Endometrium (tissue), 2 donors: Measurements from ENCODE around the gene BMAL2.

Source experiments
- FAIRE-seq: peaks from 2 replicates; lab custom pipeline; 2012; peaks lifted over from hg19 to GRCh38; lab: Jason Lieb, UNC
- donor health status: control.
- donor health status: control.

The BMAL2 gene

DNA sequence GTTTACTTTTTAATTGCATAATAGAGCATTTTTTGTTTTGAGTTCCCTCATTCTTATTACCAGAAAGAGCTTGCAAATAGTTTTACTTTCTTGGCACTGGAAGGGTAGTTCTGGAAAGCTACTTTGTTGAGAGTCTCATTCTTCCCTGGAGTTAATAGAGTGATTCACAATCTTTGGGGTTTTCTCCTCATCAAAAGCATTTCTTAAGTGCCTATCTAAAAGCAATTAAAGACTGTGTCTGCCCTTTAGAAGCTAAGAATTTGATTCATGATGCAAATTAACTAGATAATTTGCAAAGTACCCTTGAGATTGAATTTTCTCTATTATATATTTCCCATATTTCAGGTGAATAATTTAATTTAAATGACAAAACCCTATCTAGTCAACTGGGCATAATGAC is 8.1 kb upstream of the BMAL2 start:
- no peak for FAIRE-seq

DNA sequence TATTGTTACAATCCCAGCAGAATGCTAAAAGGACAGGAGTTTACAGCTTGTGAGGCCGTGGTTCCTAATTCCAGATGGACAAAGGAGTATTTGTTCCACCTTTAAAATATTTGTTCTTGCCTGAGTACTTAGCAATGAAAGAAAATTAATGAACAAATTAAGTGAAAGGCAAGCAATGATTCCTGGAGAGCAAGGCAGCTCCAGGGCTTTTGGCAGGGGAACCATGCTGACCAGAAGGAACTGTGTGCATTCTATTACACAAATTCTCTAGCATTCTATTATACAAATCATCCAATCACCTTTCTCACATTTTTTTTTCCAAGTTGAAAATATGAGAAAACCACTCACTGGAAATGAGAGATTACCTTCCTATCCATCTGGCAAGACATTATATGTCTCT is 1.8 kb upstream of the BMAL2 start:
- no peak for FAIRE-seq

DNA sequence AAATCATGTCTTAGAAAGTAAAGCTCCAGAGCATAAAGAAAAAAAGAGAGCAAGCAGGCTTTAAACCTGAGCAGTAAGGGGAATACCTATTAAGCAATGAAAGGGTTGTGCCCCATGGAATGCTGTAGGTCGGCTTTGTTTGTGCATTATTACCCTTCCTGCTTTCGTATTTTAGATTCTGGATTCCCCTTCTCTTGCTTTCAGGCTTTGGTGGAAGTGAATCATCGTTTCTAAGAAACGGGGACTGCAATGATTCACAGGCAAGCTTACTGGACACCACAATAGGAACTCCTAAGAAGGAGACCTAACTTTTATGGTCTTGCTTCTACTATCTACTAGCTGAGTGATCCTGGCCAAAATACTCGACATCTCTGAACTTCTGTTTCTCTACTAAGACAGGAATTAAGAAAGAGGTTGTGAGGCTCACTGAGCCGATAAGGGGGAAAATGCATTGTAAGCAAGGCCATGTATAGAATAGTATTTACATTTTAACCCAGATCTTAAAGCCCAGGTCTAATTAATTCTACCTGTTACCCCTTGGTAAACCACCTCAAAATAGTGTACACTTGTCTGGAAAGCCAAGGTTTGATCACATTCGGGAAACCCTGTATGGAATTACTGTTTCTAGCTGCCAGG is 1.2 kb upstream of the BMAL2 start:
- FAIRE-seq: no peak

DNA sequence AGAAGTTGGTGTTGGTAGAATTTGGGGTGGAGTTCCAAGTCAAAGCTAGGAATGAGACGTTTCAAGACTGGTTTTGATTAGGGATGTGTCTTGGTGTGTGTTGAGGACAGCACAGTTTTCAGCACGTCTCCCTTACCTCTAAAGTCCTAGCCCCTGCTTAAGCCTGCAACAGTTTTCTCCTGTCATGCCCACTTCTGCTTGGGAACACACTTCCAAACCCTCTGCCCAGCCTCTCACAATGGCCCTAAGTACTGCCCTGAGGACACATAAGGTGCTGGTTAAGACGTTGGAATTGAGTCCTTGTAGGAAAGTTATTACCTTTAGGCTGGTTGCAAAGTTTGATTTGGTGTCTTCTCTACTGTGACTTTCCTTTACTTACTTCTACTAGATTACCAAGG is 710 bp upstream of the BMAL2 start:
- FAIRE-seq: no peak

DNA sequence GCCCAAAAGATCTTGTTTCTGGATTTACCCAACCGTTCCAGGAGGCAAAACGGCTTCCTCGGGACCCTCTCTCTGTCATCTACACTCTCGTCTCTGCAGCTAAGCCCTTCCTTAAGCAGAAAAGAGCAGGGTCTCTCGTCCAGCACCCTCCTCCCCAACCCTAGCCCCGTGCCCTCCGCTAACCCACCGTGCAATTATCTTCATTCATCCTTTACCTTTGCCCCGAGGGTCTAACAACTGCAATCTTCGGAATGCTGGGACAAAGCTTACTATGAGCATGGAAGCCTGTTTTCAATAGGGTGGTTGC is 276 bp upstream of the BMAL2 start:
- no peak for FAIRE-seq

DNA sequence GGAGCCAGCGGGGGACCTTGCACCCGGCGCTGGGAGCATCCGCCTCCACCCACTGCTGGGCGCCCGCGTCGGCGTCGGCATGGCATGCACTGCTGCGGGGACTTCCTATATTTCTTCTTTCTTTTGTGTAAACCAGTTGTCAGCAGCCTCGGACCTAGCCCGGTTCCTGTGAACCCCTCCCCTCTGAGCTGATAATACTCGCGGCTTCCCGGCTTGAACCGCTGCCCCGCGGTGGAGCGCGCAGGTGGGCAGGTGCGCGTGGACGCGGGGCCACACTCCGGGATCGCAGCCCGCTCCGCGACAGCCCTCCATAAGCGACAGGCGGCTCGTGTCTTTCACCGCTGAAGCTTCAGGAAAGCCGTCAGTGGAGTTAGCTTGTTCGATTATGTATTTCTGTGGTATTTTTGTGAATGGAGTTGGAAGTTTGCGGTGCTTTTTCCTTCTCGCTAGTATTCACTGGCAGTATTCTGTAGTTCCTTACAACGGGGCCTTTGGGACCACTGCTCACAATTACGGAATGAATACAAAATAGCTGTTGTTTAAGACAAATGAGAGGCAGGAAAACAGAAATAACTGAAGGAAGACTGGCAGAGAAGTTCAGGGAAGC is 870 bp downstream of the BMAL2 start:
- FAIRE-seq: no peak

DNA sequence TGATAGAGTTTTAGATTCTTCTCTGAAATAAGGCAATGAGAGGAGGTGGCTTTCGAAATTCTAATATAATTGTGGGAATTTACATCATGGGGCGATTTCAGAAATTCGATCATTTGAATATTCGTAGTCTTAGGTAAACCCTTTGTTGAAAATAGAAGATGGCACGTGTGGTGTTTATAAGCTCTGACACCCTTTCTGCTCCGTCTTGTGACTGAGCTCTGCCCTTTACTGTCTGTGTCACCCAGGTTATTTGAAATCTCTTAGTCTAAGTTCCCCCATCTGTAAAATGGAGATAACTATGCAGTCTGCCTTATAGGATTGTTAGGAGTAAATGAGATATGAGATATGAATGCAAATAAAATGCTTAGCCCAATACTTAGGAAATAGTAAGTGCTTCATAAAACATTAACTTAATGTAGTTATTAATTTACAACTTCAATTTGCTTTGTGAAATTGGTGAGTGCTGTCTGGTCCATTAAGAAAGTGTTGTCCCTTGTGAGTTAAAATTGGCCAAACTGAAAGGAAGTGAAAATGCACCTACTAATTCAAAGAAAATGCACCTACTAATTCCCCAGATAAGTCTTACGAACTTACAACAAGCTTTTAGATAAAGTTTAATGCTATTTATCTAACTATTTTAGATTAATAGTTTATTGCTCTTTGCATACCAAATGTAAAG is 1.5 kb downstream of the BMAL2 start:
- no peak for FAIRE-seq

DNA sequence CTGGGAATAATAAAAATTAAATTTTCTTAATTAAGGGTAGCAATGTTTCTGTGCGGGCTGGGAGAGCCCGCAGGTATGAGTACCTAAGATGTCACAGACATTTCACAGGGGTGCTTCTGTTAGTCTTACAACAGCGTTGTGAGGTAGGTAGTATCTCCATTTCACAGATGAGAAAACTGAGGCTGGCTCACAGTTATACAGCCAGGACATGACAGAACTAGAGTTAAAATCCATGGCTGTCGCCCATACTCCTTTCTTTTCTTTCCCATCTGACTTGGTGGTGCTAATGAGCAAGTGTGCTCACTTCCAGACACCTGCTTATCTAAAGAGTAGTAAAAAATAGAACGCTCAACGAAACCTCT is 2.1 kb downstream of the BMAL2 start:
- no peak for FAIRE-seq

DNA sequence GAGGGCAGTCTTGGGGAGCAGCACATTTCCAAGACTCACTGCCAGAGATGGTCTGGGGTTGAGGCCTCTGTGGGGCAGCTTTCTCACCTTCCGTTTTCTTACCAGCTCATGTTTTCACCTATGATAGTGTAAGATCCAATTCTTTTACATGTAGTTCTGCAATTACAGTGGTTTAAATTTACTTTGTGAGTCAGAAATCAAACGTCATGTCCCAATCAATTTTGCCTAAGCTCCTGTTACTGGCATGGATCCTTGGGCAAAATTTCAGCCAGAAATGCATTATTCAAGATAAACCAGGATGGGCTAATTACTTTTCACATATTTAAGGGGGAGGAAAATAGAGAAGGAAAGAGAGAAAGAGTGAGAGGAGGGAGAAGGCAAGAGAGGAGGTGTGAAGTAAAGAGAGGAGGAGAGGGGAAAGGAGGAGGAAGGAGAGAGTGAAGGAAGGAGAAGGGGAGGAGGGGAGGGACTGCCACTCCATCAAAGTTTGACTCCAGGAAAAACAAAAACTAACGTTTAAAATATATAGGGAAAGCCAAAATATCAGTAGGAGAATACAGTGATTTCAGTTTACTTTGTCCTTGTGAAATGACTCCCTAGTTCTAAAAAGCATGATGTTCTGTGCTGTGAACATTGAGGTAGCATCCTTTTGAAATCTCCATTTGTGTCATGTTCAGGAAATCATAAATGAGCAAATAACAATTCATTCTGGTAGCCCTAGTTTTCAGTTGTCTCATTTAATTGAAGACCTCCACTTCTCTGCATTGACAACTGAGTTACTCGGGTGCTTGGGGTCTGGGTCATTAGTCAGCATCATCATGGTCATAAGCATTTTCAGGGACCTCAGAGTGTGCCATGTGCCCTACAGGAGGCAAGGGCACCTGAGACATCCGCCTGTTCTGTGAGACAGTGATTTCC is 3.0 kb downstream of the BMAL2 start:
- FAIRE-seq: no peak

DNA sequence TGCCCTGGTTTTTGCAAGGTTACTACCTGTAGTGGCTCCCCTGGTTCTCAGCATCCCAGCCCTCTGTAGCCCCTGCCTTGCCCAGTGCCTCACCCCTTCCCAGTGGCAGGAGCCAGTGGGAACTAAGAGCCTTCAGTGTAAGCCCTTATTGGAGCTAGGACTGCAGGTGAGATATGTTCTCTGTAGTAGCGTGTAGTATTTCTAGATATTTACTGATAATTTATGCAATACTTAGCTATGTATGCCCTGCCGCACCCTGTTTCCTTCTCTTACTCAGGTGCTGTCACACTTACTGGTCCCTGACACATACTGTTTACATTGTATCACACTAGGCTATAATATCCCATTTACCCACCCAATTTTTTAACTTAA is 3.6 kb downstream of the BMAL2 start:
- no peak for FAIRE-seq

DNA sequence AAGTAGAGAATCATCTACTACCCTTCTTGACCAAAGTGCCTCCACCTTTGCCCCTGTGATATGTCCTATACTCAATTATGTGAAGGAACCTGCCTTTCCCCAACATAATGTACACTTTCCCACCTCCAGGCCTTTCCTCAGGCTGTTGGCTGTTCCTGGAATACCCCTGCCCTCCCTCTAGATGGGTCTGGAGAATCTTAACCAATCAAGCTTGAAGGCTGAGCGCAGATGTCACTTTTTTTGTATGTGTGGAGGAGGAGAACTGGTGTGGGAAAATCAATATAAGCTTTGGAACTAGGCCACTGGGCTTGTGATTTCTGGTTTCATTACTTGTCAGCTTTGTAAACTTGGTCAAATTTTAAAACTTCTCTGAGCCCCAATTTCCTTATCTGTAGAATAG is 4.7 kb downstream of the BMAL2 start:
- FAIRE-seq: no peak

DNA sequence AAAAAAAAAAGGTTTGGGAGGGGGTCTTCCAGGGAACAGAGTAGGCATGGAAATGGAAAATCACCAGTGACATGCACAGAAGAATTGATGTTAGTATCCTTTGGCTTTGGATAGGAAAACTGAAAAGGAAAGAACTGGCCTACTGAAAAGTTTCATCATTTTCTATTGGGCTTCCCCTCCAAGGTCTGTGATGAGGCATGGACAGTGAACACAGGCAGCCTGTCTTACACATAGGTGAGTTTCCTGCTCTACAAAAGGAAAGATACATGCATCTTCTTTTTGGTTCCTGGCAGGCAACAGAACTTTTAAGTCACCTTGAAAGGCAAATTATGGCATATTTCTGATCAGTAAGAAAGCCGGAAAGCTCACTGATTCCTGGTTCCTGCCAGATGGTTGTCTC is 5.8 kb downstream of the BMAL2 start:
- FAIRE-seq: no peak

DNA sequence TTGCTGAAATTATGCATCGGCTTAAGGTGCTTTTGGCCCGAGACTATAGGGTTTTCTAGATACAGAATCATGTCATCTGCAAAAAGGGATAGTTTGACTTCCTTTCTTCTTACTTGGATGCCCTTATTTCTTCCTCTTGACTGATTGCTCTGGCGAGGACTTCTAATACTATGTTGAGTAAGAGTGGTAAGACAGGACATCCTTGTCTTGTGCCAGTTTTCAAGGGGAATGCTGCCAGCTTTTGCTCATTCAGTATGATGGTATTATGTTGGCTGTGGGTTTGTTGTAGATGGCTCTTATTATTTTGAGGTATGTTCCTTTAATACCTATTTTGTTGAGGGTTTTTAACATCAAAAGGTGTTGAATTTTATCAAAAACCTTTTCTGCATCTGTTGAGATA is 8.3 kb downstream of the BMAL2 start:
- FAIRE-seq: no peak

DNA sequence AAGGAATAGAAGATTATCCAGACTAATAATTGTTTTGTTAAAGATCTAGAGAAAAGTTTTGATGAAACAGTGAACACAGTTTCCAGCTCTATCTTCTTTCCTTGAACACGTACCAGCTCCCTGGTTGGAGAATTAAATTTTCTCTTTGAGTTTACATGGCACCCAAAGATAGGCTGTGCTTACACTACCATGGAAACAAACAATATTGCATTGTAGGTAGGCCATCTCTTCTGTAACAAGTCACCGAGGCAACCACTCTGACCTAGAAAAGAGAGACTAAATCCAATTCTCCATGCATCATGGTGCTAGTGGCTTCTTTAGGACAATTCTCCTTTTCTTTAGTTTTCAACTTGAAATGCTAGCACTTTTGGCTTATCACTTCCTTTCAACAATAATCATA is 9.9 kb downstream of the BMAL2 start:
- no peak for FAIRE-seq

DNA sequence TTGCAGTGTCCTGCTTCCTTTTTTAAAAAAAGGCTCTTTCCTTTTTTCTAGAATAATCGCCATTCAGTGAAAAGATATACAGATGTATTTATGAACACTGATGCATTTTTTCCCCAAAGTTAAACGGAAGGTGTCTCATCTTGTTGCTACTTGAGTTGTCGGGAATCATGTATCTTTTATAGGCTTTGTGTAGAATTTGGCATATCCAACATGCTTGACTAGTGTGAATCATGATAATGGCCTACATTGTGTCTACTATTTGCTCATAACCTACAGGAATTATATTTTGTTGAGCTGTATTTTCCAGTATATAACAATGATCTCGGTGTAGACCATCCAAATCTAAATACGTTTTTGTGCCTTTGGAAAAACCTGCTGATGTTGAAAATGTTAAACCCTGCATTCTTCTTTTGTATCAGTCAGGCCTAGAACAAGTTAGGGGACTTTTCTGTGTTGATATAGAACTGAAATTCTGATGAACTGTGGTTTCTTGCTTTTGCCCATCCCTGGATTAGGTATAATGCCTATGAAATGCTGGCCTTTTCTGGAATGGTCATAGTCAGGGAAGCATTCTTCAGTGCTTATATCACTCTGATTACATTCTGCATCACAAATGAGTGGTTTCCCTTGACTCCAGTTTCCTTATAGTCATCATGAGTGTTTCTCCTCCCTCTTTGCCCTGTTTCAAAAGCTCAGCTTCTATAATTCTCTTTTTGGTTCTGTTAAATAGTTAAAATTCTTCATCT is 10.8 kb downstream of the BMAL2 start:
- no peak for FAIRE-seq

DNA sequence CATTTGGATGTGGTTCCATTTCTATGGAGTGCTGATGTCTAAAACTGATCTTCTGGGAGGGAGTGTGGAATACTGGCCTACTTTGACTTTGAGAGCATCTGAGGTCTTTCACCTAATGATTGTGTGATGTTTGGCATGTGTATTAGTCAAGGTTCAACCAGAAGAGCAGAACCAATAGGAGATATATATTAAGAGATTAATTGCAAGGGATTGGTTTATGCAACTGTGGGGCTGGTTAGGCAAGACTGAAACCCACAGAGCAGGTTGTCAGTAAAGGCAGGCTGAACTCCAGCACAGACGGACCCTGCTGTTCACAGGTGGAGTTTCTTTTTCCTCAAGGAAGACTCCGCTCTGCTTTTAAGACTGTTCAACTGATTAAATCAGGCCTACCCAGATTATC is 11.6 kb downstream of the BMAL2 start:
- FAIRE-seq: no peak

DNA sequence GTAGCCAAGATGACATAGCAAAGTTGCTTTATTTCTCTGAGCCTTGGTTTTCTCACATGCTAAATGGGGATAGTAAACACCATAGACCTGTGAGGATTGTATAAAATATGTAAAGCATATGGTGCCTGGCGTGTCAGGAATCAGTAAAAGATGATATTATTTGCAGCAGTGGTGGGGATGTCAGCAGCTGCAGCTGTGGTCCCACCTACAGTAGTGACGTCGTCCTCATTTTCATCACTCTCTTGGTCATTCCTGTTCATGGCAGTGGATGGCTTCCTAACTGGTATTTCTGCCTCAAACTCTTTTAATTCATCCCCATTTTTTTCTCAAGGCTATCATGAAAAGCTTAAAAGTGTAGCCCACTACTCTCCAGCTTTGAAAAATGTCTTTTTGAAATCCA is 12.1 kb downstream of the BMAL2 start:
- no peak for FAIRE-seq

DNA sequence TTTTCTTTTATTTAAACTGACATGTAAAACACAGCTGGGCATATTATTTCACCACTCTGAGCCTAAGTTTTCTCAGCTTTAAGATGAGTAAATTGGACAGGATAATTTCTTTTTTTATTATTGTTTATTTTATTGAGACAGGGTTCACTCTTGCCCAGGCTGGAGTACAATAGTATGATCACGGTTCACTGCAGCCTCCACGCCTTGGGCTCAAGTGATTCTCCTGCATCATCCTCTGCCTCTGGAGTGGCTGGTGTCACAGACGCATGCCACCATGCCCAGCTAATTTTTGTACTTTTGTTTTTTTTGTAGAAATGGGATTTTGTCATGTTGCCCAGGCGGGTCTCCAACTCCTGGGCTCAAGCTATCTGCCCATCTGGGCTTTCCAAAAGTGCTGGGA is 12.7 kb downstream of the BMAL2 start:
- no peak for FAIRE-seq

DNA sequence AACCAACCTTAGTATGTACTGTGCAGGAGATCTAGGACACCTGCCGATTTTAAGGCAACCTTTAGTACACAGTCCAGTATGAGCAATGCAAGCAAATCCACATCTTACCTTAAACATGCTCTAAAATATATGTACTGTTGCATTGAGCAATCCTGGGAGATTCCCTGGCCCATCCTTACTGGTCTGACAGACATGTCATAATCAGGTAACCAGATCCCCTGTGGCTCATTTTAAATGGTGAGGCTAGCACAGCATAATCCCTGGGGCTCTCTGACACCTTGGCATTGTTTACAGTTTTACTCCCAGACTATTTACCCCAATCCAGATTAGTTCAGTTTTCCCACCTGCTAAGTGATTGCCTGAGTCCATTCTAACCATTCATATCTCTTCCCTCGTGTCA is 15.1 kb downstream of the BMAL2 start:
- no peak for FAIRE-seq

DNA sequence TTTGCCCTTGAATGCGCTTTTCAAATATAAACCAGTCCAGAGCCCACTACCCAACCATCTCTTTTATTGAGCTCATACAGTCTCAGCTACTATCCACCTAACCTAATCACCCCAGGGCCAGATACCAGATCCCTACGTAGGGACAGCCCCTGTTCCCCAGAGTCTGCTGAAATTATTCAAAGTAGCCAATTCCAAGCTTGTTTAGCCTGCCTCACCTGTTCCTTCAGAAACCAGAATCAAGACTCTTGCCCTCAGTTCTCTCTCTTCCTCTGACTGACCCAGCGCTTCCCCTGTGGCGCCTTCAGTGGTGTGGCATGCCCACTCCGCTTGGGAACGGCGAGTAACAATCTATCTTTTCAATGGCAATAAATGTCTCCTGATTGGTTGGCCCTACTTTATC is 18.8 kb downstream of the BMAL2 start:
- FAIRE-seq: no peak

DNA sequence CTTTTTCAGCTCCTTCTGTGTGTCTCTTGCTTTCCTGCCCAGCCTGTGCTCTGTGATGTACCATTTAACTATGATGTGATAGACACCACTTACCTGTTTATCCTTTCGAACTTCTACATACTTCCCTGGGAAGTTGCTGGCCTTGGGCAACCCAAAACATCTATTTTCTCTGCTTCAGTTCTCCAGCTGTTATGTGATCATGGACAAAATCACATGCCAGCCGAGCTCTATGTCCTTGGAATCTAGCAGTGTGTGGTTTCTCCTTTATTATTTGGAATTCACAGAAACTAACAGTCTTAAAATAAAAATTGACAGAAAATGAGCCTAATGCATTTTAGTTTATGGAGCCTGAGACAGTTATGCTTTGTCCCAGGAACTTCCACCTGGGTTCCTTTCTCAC is 22.9 kb downstream of the BMAL2 start:
- FAIRE-seq: no peak

DNA sequence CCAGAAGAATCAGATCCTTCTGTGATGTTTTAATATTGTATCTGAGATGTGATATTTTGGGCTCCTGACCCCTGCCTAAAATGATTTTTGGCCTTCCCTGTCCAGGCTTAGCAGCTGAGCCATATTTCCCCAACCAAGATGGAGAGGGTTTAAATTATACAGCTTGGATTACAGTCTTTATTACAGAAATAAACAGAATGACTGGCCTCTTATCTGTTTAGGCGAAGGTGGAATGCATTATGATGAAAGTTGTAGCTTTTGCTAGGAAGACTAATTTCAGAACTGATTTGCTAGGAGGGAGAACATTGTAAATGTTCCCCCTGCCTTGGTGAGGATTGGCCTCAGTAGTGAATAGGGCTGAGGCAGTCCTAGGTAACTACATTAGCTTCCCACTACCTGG is 23.3 kb downstream of the BMAL2 start:
- FAIRE-seq: no peak
